Measurements from ENCODE around the gene HEXD. TPM values are rescaled to one million over a fixed set of nuclear protein-coding genes. Genes with fewer than 3 reads are reported as not detected.
A peak's percentile ranks its signal among the peaks of the same experiment; 100 is the strongest.
"Not testable (repeated sequence)": the region's sequence is repeated elsewhere in the genome, so short reads cannot be mapped to it uniquely, and the experiment has no call there.

HEXD gene
- total RNA-seq, 1 donor from 2014 or later, result 26.4 TPM

- peak; percentile 88 for DNase-seq
These were observed 23.0 kb downstream of the HEXD start for GRCh38 chr17:82440991-82441627.

- DNase-seq, result no peak
These were observed 23.7 kb downstream of the HEXD start for GRCh38 chr17:82441691-82442487.

- no peak for DNase-seq
These were observed 24.7 kb downstream of the HEXD start for GRCh38 chr17:82442643-82443464.

- no peak for DNase-seq
These were observed 25.5 kb downstream of the HEXD start for GRCh38 chr17:82443465-82444283.

GRCh38 chr17:82444284-82444893 lies 26.2 kb downstream of the HEXD start:
- no peak for DNase-seq

GRCh38 chr17:82444941-82445521 lies 26.9 kb downstream of the HEXD start:
- DNase-seq, result no peak

GRCh38 chr17:82445542-82445941 lies 27.4 kb downstream of the HEXD start:
- DNase-seq, result no peak

- no peak for DNase-seq
These were observed 28.0 kb downstream of the HEXD start for GRCh38 chr17:82446124-82446523.

- no peak for DNase-seq
These were observed 28.5 kb downstream of the HEXD start for GRCh38 chr17:82446649-82447048.

GRCh38 chr17:82447876-82448275 lies 29.7 kb downstream of the HEXD start:
- DNase-seq, result no peak

- DNase-seq, result peak; percentile 43
These were observed 31.2 kb downstream of the HEXD start for GRCh38 chr17:82449131-82449882.

GRCh38 chr17:82449883-82450356 lies 31.8 kb downstream of the HEXD start:
- no peak for DNase-seq

- DNase-seq, result peak; percentile 98
These were observed 32.4 kb downstream of the HEXD start, which contains the start of gene CYBC1 for GRCh38 chr17:82450357-82451106. Gene CYBC1, minus strand, starts transcription at chr17:82450752. Its CDS starts 1,498 bp downstream, at chr17:82449254.

GRCh38 chr17:82452162-82452561 lies 34.0 kb downstream of the HEXD start:
- DNase-seq, result no peak

- DNase-seq, result not testable (repeated sequence)
These were observed 35.0 kb downstream of the HEXD start for GRCh38 chr17:82453151-82453550.

GRCh38 chr17:82453706-82454105 lies 35.6 kb downstream of the HEXD start:
- DNase-seq, result not testable (repeated sequence)

- DNase-seq, result no peak
These were observed 39.2 kb downstream of the HEXD start for GRCh38 chr17:82457073-82457928.

GRCh38 chr17:82457929-82458178 lies 39.7 kb downstream of the HEXD start:
- no peak for DNase-seq

All from tongue (tissue), 2 donors.